Mesenchymal stem cell (in vitro differentiated cells and primary cell): ENCODE data around the gene GTF3C1.

Experiments used
- DNase-seq: peaks from one replicate; pipeline ENCODE4 v3.0.0-alpha.2; 2013
- H2AFZ ChIP-seq: one replicate; pipeline ENCODE4 v1.6.1; 2013; ENCODE audit warnings: low read depth, mild to moderate bottlenecking, control low read depth, inconsistent platforms, low read length, moderate library complexity
- H2AK5ac ChIP-seq: 2 replicates; pipeline ENCODE4 v1.6.1; 2013; ENCODE audit warnings: low read length, moderate library complexity, mild to moderate bottlenecking, inconsistent platforms; ENCODE audit not compliant: severe bottlenecking
- H2BK120ac ChIP-seq: one replicate; pipeline ENCODE4 v1.6.1; 2013; ENCODE audit warnings: low read depth, mild to moderate bottlenecking, inconsistent platforms, low read length, moderate library complexity
- H2BK12ac ChIP-seq, 2 experiments: one replicate each; pipeline ENCODE4 v1.6.1; 2013; ENCODE audit warnings: inconsistent platforms in 2 of 2, low read length in 2 of 2, mild to moderate bottlenecking in 2 of 2, moderate library complexity in 2 of 2, control low read depth in 1 of 2
- H2BK15ac ChIP-seq: one replicate; pipeline ENCODE4 v1.6.1; 2013; ENCODE audit warnings: mild to moderate bottlenecking, low read depth, inconsistent platforms; ENCODE audit not compliant: poor library complexity, severe bottlenecking
- H2BK5ac ChIP-seq: 2 replicates; pipeline ENCODE4 v1.6.1; 2013; ENCODE audit warnings: low read depth, mild to moderate bottlenecking, low read length, control low read depth, inconsistent platforms; ENCODE audit not compliant: poor library complexity, severe bottlenecking
- H3K14ac ChIP-seq, 2 experiments: one replicate each; pipeline ENCODE4 v1.6.1; 2013; ENCODE audit warnings: inconsistent platforms in 2 of 2, low read length in 2 of 2, control low read depth in 1 of 2, mild to moderate bottlenecking in 1 of 2, moderate library complexity in 1 of 2
- H3K18ac ChIP-seq, 2 experiments: one replicate each; pipeline ENCODE4 v1.6.1; 2013; ENCODE audit warnings: inconsistent platforms in 2 of 2, low read length in 2 of 2, control low read depth in 1 of 2, low read depth in 1 of 2, mild to moderate bottlenecking in 1 of 2
- H3K23ac ChIP-seq, 2 experiments: one replicate each; pipeline ENCODE4 v1.6.1; 2013; ENCODE audit warnings: inconsistent platforms in 2 of 2, low read length in 2 of 2, mild to moderate bottlenecking in 2 of 2, moderate library complexity in 2 of 2, control low read depth in 1 of 2
- H3K27ac ChIP-seq: 2 replicates; pipeline ENCODE4 v1.5.1; 2013; ENCODE audit warnings: mild to moderate bottlenecking, moderate library complexity, low read length, control low read depth, inconsistent platforms; ENCODE audit not compliant: poor library complexity, severe bottlenecking
- H3K27me3 ChIP-seq, 2 experiments: 2 replicates each; pipeline versions ENCODE4 v1.6.1 to v1.7.0; 2013; ENCODE audit warnings: low read length in 2 of 2, mild to moderate bottlenecking in 2 of 2, moderate library complexity in 2 of 2, control low read depth in 1 of 2, inconsistent platforms in 1 of 2; ENCODE audit not compliant: control insufficient read depth in 1 of 2, insufficient read depth in 1 of 2
- H3K36me3 ChIP-seq, 2 experiments: 2 replicates each; pipeline versions ENCODE4 v1.6.1 to v1.7.0; 2013; ENCODE audit warnings: low read length in 2 of 2, control low read depth in 1 of 2, inconsistent platforms in 1 of 2, low read depth in 1 of 2, mild to moderate bottlenecking in 1 of 2; ENCODE audit not compliant: insufficient read depth in 2 of 2, control insufficient read depth in 1 of 2
- H3K4ac ChIP-seq, 2 experiments: one replicate each; pipeline ENCODE4 v1.6.1; 2013; ENCODE audit warnings: inconsistent platforms in 2 of 2, low read length in 2 of 2, mild to moderate bottlenecking in 2 of 2, moderate library complexity in 2 of 2, control low read depth in 1 of 2, low read depth in 1 of 2
- H3K4me1 ChIP-seq: 2 replicates; pipeline ENCODE4 v1.6.1; 2013; ENCODE audit warnings: low read depth, low read length, control low read depth; ENCODE audit not compliant: control insufficient read depth, insufficient read depth
- H3K4me2 ChIP-seq: 2 replicates; pipeline ENCODE4 v1.6.1; 2013; ENCODE audit warnings: low read length, mild to moderate bottlenecking, inconsistent platforms; ENCODE audit not compliant: poor library complexity, severe bottlenecking
- H3K4me3 ChIP-seq, 2 experiments: 2 replicates each; pipeline versions ENCODE4 v1.5.1 to v1.7.0; 2013; ENCODE audit warnings: low read length in 2 of 2, mild to moderate bottlenecking in 2 of 2, control low read depth in 1 of 2, low read depth in 1 of 2; ENCODE audit not compliant: insufficient read depth in 1 of 2
- H3K79me1 ChIP-seq: replicated peaks from 2 replicates; pipeline ENCODE4 v1.6.1; 2013; ENCODE audit warnings: mild to moderate bottlenecking, control low read depth, low read length, inconsistent platforms; ENCODE audit not compliant: poor library complexity, severe bottlenecking
- H3K9ac ChIP-seq: 2 replicates; pipeline ENCODE4 v1.7.0; 2013; ENCODE audit warnings: mild to moderate bottlenecking, low read length, moderate library complexity
- H3K9me3 ChIP-seq: 2 replicates; pipeline ENCODE4 v1.7.0; 2013; ENCODE audit warnings: mild to moderate bottlenecking, low read length; ENCODE audit not compliant: control insufficient read depth
- H4K8ac ChIP-seq: one replicate; pipeline ENCODE4 v1.6.1; 2013; ENCODE audit warnings: inconsistent platforms, mild to moderate bottlenecking, low read length, moderate library complexity
- H4K91ac ChIP-seq: one replicate; pipeline ENCODE4 v1.6.1; 2013; ENCODE audit warnings: mild to moderate bottlenecking, low read length, inconsistent platforms
- WGBS: methylation state at CpG from one replicate; pipeline ENCODE4 v1.1.7; 2013; ENCODE audit warnings: mixed read lengths; 5-methylcytosine and 5-hydroxymethylcytosine counted together

The GTF3C1 gene

GRCh38 chr16:27468941-27469531, 80.7 kb downstream of the GTF3C1 start:
- H3K27ac ChIP-seq = no peak overlapping the region
- peak overlapping the region; percentile 32 for H2BK15ac ChIP-seq
- H3K14ac ChIP-seq = no peak overlapping the region
- peaks cover 30% of the 10 kb centered on the region for H3K4me1 ChIP-seq
- peaks cover 84 to 94% of the 10 kb centered on the region in 2 experiments for H3K36me3 ChIP-seq
- no peak overlapping the region for H2AK5ac ChIP-seq
- peaks cover 22% of the 10 kb centered on the region for H3K79me1 ChIP-seq
- no peak overlapping the region for H4K8ac ChIP-seq
- no peak overlapping the region for H3K18ac ChIP-seq
- H3K27me3 ChIP-seq = no peaks in the 10 kb centered on the region
- H3K9me3 ChIP-seq = peaks cover 9% of the 10 kb centered on the region
- H3K4ac ChIP-seq = no peak overlapping the region
- no peak for DNase-seq
- H3K9ac ChIP-seq = no peak overlapping the region
- 96% methylated on average over 22 of the region's 22 CpGs for WGBS
- no peak overlapping the region for H2BK5ac ChIP-seq
- H3K4me3 ChIP-seq = peak overlapping the region in 1 of 2 experiments; percentile 11
- no peak overlapping the region for H3K4me2 ChIP-seq
- peak overlapping the region in 1 of 2 experiments; percentile 23 for H2BK12ac ChIP-seq
- no peak overlapping the region for H2BK120ac ChIP-seq
- H2AFZ ChIP-seq = no peak overlapping the region
- peak overlapping the region; percentile 67 for H4K91ac ChIP-seq
- no peak overlapping the region for H3K23ac ChIP-seq

GRCh38 chr16:27465483-27465879, 84.2 kb downstream of the GTF3C1 start:
- H4K8ac ChIP-seq = no peak overlapping the region
- H4K91ac ChIP-seq = no peak overlapping the region
- no peak overlapping the region for H3K14ac ChIP-seq
- H3K36me3 ChIP-seq = peaks cover 84 to 97% of the 10 kb centered on the region in 2 experiments
- H3K4me3 ChIP-seq = no peak overlapping the region
- no peak overlapping the region for H3K27ac ChIP-seq
- no peak for DNase-seq
- H3K4me1 ChIP-seq = peaks cover 41% of the 10 kb centered on the region
- H2AK5ac ChIP-seq = peak overlapping the region; percentile 15
- no peak overlapping the region for H2BK15ac ChIP-seq
- H3K18ac ChIP-seq = no peak overlapping the region
- H3K79me1 ChIP-seq = peaks cover 23% of the 10 kb centered on the region
- no peak overlapping the region for H3K23ac ChIP-seq
- no peaks in the 10 kb centered on the region for H3K27me3 ChIP-seq
- peaks cover 9% of the 10 kb centered on the region for H3K9me3 ChIP-seq
- no peak overlapping the region for H2BK120ac ChIP-seq
- no peak overlapping the region for H3K9ac ChIP-seq
- H3K4ac ChIP-seq = no peak overlapping the region
- no peak overlapping the region for H2AFZ ChIP-seq
- WGBS = 80% methylated on average over 8 of the region's 8 CpGs
- H2BK12ac ChIP-seq = no peak overlapping the region
- no peak overlapping the region for H3K4me2 ChIP-seq
- no peak overlapping the region for H2BK5ac ChIP-seq

DNA sequence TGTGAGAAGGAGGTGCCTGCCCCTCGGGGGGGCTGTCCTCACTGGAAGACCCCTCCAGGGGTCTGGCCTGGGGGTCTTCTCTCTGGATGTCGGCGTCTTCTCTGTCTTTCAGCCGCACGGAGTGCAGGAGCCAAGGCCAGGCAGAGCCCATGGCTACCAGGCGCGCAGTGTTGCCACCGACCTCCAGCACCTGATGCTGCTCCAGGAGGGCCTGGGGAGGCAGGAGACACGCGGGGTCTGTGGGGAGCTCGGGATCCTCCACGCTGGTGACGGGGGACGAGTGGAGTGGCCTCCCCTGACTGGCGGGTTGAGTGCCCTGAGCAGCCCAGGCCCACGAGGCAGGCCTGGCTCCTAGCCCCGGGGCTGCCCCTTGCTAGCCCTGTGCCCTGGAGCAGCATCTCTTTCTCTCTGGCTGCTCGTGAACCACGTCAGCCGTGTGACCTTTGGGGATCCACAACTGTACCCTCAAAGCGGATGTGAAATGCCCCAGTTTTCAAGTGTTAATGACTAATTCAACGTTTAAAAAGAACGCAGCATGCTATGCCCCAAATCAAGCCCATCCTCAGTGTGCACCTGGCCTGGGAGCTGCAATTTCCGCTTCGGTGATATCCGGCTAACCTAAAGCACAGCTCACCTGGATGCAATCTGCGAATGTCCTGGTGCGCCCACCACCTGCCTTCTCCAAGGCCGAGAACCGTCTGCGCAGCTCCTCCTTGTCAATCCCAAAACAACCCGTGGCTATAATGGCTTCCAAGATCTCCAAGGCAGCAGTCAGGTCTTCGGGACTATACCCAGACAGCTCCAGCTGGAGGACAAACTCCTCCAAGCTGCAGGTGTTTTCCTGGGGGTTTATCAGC, 84.9 kb downstream of the GTF3C1 start:
- 95% methylated on average over 33 of the region's 33 CpGs for WGBS
- Histone ChIP-seq H2BK12ac (no peak overlapping the region), H3K14ac (no peak overlapping the region), H4K8ac (peak overlapping the region; percentile 7), H3K23ac (no peak overlapping the region), H2BK15ac (no peak overlapping the region), H3K79me1 (peaks cover 17% of the 10 kb centered on the region), H3K27ac (no peak overlapping the region), H2BK120ac (no peak overlapping the region), H3K4me1 (peaks cover 43% of the 10 kb centered on the region), H3K4me2 (no peak overlapping the region), H2BK5ac (no peak overlapping the region), H2AK5ac (peak overlapping the region; percentile 20), H3K36me3 (peaks cover 83 to 96% of the 10 kb centered on the region in 2 experiments), H3K27me3 (no peaks in the 10 kb centered on the region), H4K91ac (no peak overlapping the region), H3K18ac (no peak overlapping the region), H3K9me3 (peaks cover 9% of the 10 kb centered on the region), H2AFZ (no peak overlapping the region), H3K4me3 (no peak overlapping the region), H3K9ac (no peak overlapping the region), H3K4ac (no peak overlapping the region)
- no peak for DNase-seq
